SHP77 (cell line): ENCODE data around the gene MS4A14.
"Not testable (repeated sequence)": the region's sequence is repeated elsewhere in the genome, so short reads cannot be mapped to it uniquely, and the experiment has no call there.

Source experiments
- DNase-seq, 2 experiments: peaks; one replicate each; lab custom pipeline; 2025; lab: John Stamatoyannopoulos, UW

Gene MS4A14, protein sequence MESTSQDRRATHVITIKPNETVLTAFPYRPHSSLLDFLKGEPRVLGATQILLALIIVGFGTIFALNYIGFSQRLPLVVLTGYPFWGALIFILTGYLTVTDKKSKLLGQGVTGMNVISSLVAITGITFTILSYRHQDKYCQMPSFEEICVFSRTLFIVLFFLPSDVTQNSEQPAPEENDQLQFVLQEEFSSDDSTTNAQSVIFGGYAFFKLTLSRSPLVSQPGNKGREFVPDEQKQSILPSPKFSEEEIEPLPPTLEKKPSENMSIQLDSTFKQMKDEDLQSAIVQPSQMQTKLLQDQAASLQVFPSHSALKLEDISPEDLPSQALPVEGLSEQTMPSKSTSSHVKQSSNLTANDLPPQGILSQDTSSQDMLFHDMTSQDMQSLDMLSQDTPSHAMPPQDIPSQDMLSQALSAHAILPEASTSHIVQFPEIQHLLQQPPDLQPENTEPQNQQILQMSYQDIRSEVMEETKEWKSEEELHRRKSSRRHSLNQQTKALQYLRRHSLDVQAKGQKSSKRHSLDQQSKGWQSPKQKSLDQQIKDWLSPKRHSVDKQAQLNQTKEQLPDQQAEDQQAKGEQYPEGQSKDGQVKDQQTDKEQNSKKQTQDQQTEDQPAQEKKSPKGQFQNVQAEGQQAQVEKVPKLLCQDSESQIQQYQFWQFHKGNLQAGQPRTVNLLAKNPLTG

GRCh38 chr11:60396382-60396781 is at the start of gene MS4A14:
TSS of gene MS4A14 (plus strand) at chr11:60396459. CDS start at chr11:60396579, 120 bp downstream.
- no peak for DNase-seq

- no peak for DNase-seq
Measured at GRCh38 chr11:60347084-60347797, 49.0 kb upstream of the MS4A14 start.

GRCh38 chr11:60348116-60348515 is 48.1 kb upstream of the MS4A14 start:
- DNase-seq = no peak

GRCh38 chr11:60349990-60350389 is 46.3 kb upstream of the MS4A14 start:
- DNase-seq = no peak

- DNase-seq = no peak
Measured at GRCh38 chr11:60357771-60358170, 38.5 kb upstream of the MS4A14 start.

DNA sequence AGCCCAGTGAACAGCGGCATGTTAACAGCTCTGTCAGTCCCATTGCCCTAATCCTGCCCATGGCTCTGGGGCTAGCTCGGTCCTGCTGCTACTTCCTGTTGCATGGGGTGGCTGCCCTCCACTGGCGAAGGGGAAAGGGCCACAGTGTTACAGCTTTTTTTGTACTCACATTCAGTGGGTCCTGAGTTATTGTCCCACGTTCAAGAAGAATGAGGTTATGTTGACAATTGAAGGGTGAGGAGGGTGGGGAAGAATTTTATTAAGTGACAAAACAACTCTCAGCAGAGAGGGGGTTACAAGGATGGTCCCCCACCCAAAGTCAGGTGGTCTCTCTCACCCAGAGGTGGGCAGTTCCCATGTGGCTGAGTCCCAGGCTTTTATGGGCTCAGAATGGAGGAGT is 35.6 kb upstream of the MS4A14 start:
- DNase-seq = no peak

DNA sequence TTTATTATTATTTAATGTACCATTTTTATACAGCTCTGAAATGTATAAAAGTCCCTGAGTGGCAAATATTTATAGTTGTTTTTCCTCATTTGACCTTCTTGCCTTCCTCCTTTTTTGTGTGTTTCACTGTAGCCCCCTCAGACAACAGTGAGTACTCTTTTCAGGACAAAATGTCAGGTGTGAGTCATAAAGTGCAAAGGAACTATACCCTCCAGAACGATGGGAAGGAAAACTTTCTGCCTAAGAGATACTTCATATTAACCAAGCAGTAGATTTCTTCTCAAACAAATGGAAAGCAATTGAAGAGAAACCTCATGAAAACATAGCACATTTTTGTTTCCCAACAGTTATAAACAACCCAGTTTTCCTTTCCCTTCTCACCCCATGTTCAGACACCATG is 34.0 kb upstream of the MS4A14 start:
- DNase-seq = no peak

- peak in 1 of 2 experiments; percentile 38 for DNase-seq
Measured at GRCh38 chr11:60363542-60364470, 32.5 kb upstream of the MS4A14 start.

DNA sequence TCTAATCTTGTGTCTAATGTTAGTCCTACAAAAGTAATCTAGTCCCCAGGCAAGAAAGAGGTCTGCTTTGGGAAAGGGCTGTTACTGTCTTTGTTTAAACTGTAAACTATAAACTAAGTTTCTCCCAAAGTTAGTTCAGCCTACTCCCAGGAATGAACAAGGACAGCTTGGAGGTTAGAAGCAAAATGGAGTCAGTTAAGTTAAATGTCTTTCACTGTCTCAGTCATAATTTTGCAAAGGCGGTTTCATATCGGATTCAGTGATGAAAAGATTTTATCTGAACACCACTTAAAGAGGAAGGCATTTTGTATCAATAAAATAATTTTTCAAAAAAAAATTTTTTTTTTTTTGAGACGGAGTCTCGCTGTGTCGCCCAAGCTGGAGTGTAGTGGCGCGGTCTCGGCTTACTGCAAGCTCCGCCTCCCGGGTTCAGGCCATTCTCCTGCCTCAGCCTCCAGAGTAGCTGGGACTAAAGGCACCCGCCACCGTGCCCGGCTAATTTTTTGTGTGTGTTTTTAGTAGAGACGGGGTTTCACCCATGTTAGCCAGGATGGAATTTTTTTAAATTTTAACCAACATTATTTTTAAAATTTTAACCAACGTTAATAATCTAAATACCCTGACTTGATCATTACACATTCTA is 29.9 kb upstream of the MS4A14 start:
- DNase-seq = not testable (repeated sequence)

GRCh38 chr11:60367009-60367408 is 29.2 kb upstream of the MS4A14 start:
- DNase-seq = no peak

DNA sequence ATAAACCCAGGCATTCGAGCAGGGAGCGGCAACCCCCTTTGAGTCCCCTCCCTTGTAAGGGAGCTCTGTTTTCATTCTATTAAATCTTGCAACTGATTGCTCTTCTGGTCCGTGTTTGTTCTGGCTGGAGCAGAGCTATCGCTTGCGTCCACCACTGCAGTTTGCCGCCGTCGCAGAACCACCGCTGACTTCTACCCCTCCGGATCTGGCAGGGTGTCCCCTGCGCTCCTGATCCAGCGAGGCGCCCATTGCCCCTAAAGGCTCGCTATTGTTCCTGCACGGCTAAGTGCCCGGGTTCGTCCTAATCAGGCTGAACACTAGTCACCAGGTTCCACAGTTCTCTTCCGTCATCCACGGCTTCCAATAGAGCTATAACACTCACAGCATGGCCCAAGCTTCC is 28.4 kb upstream of the MS4A14 start:
- no peak for DNase-seq

DNA sequence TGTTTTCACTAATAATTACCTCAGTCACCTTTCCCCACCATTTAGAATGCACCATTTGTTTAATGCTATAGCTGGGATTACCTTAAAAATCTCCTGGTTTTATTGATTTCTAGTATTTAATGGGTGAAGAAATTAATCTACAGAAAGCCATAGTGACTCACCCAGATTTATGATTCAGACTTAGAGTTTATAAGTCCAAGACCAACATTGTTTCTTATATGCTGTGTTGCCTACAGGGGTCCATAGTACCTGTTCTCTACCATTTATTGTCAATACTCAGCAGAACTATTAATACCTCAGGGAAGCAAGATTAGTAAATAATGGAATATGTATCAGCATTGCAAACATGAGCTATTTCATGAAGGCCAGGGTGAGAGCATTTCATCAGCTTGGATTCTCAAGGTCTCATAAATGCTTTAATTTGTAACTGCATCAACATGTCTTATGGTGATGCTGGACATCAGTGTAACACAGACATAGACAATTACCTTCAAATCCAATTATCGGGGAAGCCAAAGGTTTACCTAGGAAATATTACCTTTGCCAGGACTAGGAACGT is 25.9 kb upstream of the MS4A14 start:
- DNase-seq = no peak

- peak; percentile 67 to 72 for DNase-seq
Measured at GRCh38 chr11:60370811-60371298, 25.4 kb upstream of the MS4A14 start.

- DNase-seq = no peak
Measured at GRCh38 chr11:60371386-60371785, 24.9 kb upstream of the MS4A14 start.

GRCh38 chr11:60371854-60372253 is 24.4 kb upstream of the MS4A14 start:
- DNase-seq = no peak

GRCh38 chr11:60372767-60373166 is 23.5 kb upstream of the MS4A14 start:
- no peak for DNase-seq

DNA sequence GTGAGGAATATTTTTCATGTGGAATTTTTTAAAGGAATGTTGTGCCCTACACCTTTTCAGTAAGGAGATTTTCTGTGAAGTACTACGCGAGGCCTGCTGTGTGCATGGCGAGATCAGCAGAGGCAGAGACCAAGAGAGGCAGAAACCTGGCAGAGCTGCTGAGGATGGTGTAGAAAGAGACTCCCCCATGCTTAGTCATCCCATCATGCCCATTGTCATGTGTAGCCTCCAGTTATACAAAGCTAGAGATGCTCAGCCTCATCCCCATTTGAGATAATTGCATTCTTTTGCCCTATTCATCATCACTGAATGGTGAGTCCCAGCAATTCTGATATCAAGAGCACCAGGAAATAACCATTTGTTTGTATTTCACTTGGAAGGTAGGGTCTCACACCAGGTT is 20.9 kb upstream of the MS4A14 start:
- DNase-seq = no peak

DNA sequence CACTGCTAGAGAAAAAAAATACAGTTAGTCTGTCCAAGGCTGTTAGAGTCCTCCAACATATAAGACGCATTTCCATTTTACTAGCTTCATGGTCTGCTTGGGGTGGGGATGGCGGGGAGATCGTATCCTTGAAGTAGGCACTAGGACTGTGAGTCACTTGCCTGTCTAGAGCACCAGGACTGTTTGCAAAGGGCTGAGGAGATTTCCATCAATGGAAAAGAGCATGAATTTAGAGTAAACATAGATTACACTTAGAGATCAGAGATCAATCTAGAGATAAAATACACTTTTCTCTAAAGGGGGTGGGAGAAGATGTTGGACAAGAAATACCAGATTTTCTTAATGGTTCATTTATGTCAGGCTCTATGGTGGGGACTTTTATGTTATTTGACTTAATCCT is 19.7 kb upstream of the MS4A14 start:
- DNase-seq = no peak

GRCh38 chr11:60377401-60378136 is 18.7 kb upstream of the MS4A14 start:
- no peak for DNase-seq

- DNase-seq = no peak
Measured at GRCh38 chr11:60378354-60378753, 17.9 kb upstream of the MS4A14 start, which contains the start of gene MS4A7. TSS of gene MS4A7 (plus strand) at chr11:60378532. CDS start at chr11:60383142, 4,610 bp downstream.
